SK-N-DZ (cell line): ENCODE measurements around the gene NF1.
"Not testable (repeated sequence)": the region's sequence is repeated elsewhere in the genome, so short reads cannot be mapped to it uniquely, and the experiment has no call there.

Experiments
- DNase-seq: peaks from one replicate; pipeline ENCODE4 v3.0.0-alpha.2; 2015; ENCODE audit warnings: low spot score

NF1 gene

GRCh38 chr17:31251970-31252328 is 157.2 kb downstream of the NF1 start:
- DNase-seq = no peak

GRCh38 chr17:31252741-31253140 is 158.0 kb downstream of the NF1 start:
- no peak for DNase-seq

- DNase-seq = no peak
Measured at GRCh38 chr17:31254654-31255053, 159.9 kb downstream of the NF1 start.

- DNase-seq = no peak
Measured at GRCh38 chr17:31256936-31257335, 162.2 kb downstream of the NF1 start.

GRCh38 chr17:31260151-31260550 is 165.4 kb downstream of the NF1 start:
- no peak for DNase-seq

GRCh38 chr17:31261601-31262000 is 166.8 kb downstream of the NF1 start:
- DNase-seq = no peak

- not testable (repeated sequence) for DNase-seq
Measured at GRCh38 chr17:31262923-31263322, 168.1 kb downstream of the NF1 start.

- no peak for DNase-seq
Measured at GRCh38 chr17:31266042-31266441, 171.3 kb downstream of the NF1 start.

- DNase-seq = no peak
Measured at GRCh38 chr17:31269036-31269577, 174.3 kb downstream of the NF1 start.

- no peak for DNase-seq
Measured at GRCh38 chr17:31269578-31269983, 174.8 kb downstream of the NF1 start.

GRCh38 chr17:31272236-31272635 is 177.5 kb downstream of the NF1 start:
- DNase-seq = no peak

- no peak for DNase-seq
Measured at GRCh38 chr17:31272803-31273202, 178.0 kb downstream of the NF1 start.

GRCh38 chr17:31273516-31273915 is 178.7 kb downstream of the NF1 start:
- no peak for DNase-seq

- DNase-seq = no peak
Measured at GRCh38 chr17:31274252-31274651, 179.5 kb downstream of the NF1 start.

- no peak for DNase-seq
Measured at GRCh38 chr17:31275116-31275515, 180.3 kb downstream of the NF1 start.

GRCh38 chr17:31279401-31279800 is 184.6 kb downstream of the NF1 start:
- DNase-seq = no peak

- no peak for DNase-seq
Measured at GRCh38 chr17:31281061-31281460, 186.3 kb downstream of the NF1 start.

GRCh38 chr17:31283841-31284240 is 189.1 kb downstream of the NF1 start:
- no peak for DNase-seq

- DNase-seq = no peak
Measured at GRCh38 chr17:31286587-31286986, 191.8 kb downstream of the NF1 start.

- DNase-seq = not testable (repeated sequence)
Measured at GRCh38 chr17:31287932-31288331, 193.2 kb downstream of the NF1 start.

GRCh38 chr17:31289790-31290189 is 195.0 kb downstream of the NF1 start:
- DNase-seq = no peak

GRCh38 chr17:31291820-31292219 is 197.0 kb downstream of the NF1 start:
- DNase-seq = no peak

- no peak for DNase-seq
Measured at GRCh38 chr17:31293581-31293980, 198.8 kb downstream of the NF1 start.

GRCh38 chr17:31294231-31294630 is 199.5 kb downstream of the NF1 start:
- DNase-seq = no peak
